OCI-LY1 (cell line): Measurements from ENCODE around the gene CTNND2.
A peak's percentile ranks its signal among the peaks of the same experiment; 100 is the strongest.

ENCODE experiments used
- H2AFZ ChIP-seq: fragments of 200-600 bp; sonication (generic), shearing (Covaris generic); 2 replicates; pipeline ENCODE4 v1.6.0; 2014; ENCODE audit warnings: antibody characterized with exemption, mild to moderate bottlenecking, low read length
- H3F3A ChIP-seq: fragments of 200-600 bp; sonication (generic), shearing (Covaris generic); 2 replicates; pipeline ENCODE4 v1.6.0; 2014; ENCODE audit warnings: mild to moderate bottlenecking, antibody characterized with exemption, low read length, moderate library complexity; ENCODE audit not compliant: insufficient read depth
- H3K27ac ChIP-seq: fragments of 200-600 bp; sonication (generic); 2 replicates; pipeline ENCODE4 v1.5.1; 2014; ENCODE audit warnings: low read length, mixed run types, mild to moderate bottlenecking, low read depth; ENCODE audit not compliant: poor library complexity, severe bottlenecking
- H3K27me3 ChIP-seq: fragments of 200-600 bp; sonication (generic); 2 replicates; pipeline ENCODE4 v1.6.0; 2014; ENCODE audit warnings: antibody characterized with exemption, mild to moderate bottlenecking, low read length, moderate library complexity; ENCODE audit not compliant: insufficient read depth
- H3K36me3 ChIP-seq: fragments of 200-600 bp; sonication (generic); 2 replicates; pipeline ENCODE4 v1.6.1; 2014; ENCODE audit warnings: mild to moderate bottlenecking, antibody characterized with exemption, low read length, moderate library complexity, mixed read lengths; ENCODE audit not compliant: insufficient read depth
- H3K4me1 ChIP-seq: fragments of 200-600 bp; sonication (generic); 2 replicates; pipeline ENCODE4 v1.5.1; 2014; ENCODE audit warnings: mild to moderate bottlenecking, low read length, moderate library complexity; ENCODE audit not compliant: insufficient read depth, severe bottlenecking
- H3K4me2 ChIP-seq: fragments of 200-600 bp; sonication (generic), shearing (Covaris generic); 2 replicates; pipeline ENCODE4 v1.6.1; 2014; ENCODE audit warnings: low read length
- H3K4me3 ChIP-seq: fragments of 200-600 bp; sonication (generic); 2 replicates; pipeline ENCODE4 v1.5.1; 2014; ENCODE audit warnings: low read length, low read depth, mild to moderate bottlenecking, mixed read lengths; ENCODE audit not compliant: poor library complexity, severe bottlenecking
- H3K79me2 ChIP-seq: fragments of 200-600 bp; shearing (Covaris generic); 2 replicates; pipeline ENCODE4 v1.6.1; 2016; ENCODE audit warnings: mixed run types, low read length, mixed read lengths; ENCODE audit not compliant: insufficient read depth
- H3K9ac ChIP-seq: fragments of 200-600 bp; sonication (generic), shearing (Covaris generic); 2 replicates; pipeline ENCODE4 v1.6.1; 2014; ENCODE audit warnings: mild to moderate bottlenecking, low read length, mixed read lengths
- H3K9me2 ChIP-seq: fragments of 200-600 bp; sonication (generic), shearing (Covaris generic); 2 replicates; pipeline ENCODE4 v1.6.1; 2014; ENCODE audit warnings: low read depth, mild to moderate bottlenecking, low read length, mixed read lengths
- H3K9me3 ChIP-seq: fragments of 200-600 bp; shearing (Covaris generic); 2 replicates; pipeline ENCODE4 v1.6.1; 2014; ENCODE audit warnings: low read length, mixed read lengths
- H4K20me1 ChIP-seq: fragments of 200-600 bp; sonication (generic), shearing (Covaris generic); 2 replicates; pipeline ENCODE4 v1.6.0; 2016; ENCODE audit warnings: mild to moderate bottlenecking, low read length; ENCODE audit not compliant: insufficient read depth
- CTCF ChIP-seq: fragments of 200-600 bp; sonication (generic), shearing (Covaris generic); IDR thresholded peaks from 2 replicates; pipeline ENCODE4 v1.5.1; 2017; ENCODE audit warnings: mild to moderate bottlenecking, antibody characterized with exemption, low read length, moderate library complexity, mixed read lengths
- EZH2 ChIP-seq: fragments of 200-600 bp; sonication (generic), shearing (Covaris generic); IDR thresholded peaks from 2 replicates; pipeline ENCODE4 v1.8.0; 2017; ENCODE audit warnings: borderline replicate concordance, mixed run types, mild to moderate bottlenecking, antibody characterized with exemption, low read length, moderate library complexity, mixed read lengths

Gene CTNND2

GRCh38 chr5:11496137-11496719, 408.0 kb downstream of the CTNND2 start:
- no peak overlapping the region for H3K4me2 ChIP-seq
- no peak overlapping the region for H3K9ac ChIP-seq
- no peak for TF ChIP-seq CTCF
- no peak for TF ChIP-seq EZH2
- no peaks in the 10 kb centered on the region for H3K4me1 ChIP-seq
- no peaks in the 10 kb centered on the region for H4K20me1 ChIP-seq
- no peak overlapping the region for H2AFZ ChIP-seq
- H3K27me3 ChIP-seq = no peaks in the 10 kb centered on the region
- no peaks in the 10 kb centered on the region for H3K36me3 ChIP-seq
- no peaks in the 10 kb centered on the region for H3K79me2 ChIP-seq
- H3K9me2 ChIP-seq = no peaks in the 10 kb centered on the region
- H3K27ac ChIP-seq = no peak overlapping the region
- no peak overlapping the region for H3K4me3 ChIP-seq
- no peaks in the 10 kb centered on the region for H3K9me3 ChIP-seq
- H3F3A ChIP-seq = no peaks in the 10 kb centered on the region

GRCh38 chr5:11494340-11494739, 409.9 kb downstream of the CTNND2 start:
- Histone ChIP-seq H3K27me3 (no peaks in the 10 kb centered on the region), H3K36me3 (no peaks in the 10 kb centered on the region), H3F3A (no peaks in the 10 kb centered on the region), H3K27ac (no peak overlapping the region), H2AFZ (no peak overlapping the region), H3K4me3 (no peak overlapping the region), H3K4me1 (no peaks in the 10 kb centered on the region), H3K4me2 (no peak overlapping the region), H4K20me1 (no peaks in the 10 kb centered on the region), H3K9me2 (no peaks in the 10 kb centered on the region), H3K79me2 (no peaks in the 10 kb centered on the region), H3K9me3 (no peaks in the 10 kb centered on the region), H3K9ac (no peak overlapping the region)
- TF ChIP-seq EZH2 (no peak), CTCF (peak; percentile 31)

DNA sequence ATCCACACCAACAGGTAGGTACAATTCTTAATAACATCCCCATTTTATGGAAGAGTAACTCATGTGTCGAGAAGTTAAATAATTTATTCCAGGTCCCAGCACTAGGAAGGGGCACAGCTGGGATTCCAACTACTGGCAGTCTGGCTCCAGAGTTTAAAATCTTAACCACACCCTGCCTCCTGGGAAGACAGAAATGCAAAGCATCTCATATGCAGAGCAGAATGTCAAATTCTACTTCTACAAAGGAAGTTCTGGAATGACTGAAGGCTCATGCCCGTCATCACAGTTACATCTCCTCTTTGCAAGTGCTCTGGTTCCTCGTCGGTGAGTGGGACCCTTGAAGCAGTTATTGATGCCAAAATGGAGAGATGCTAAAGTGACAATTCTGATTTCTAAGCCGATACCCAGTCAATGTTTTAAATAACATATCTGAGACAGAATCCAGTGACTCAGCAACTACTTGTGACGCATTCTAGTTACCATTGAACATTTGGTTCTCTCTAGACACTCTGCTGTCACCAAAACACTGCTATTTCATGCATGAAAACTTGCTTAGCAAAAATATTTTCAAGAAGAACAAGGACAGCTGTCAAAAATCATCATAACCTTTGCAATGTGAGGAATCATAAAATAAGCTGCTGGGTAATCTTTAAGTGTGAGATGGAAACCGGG, 412.7 kb downstream of the CTNND2 start:
- H3K9me3 ChIP-seq = no peaks in the 10 kb centered on the region
- H3K4me2 ChIP-seq = no peak overlapping the region
- no peak overlapping the region for H3K27ac ChIP-seq
- H3K27me3 ChIP-seq = no peaks in the 10 kb centered on the region
- H4K20me1 ChIP-seq = no peaks in the 10 kb centered on the region
- no peaks in the 10 kb centered on the region for H3K36me3 ChIP-seq
- no peaks in the 10 kb centered on the region for H3F3A ChIP-seq
- no peak overlapping the region for H3K4me3 ChIP-seq
- H3K79me2 ChIP-seq = no peaks in the 10 kb centered on the region
- TF ChIP-seq EZH2 (no peak), CTCF (no peak)
- H3K9me2 ChIP-seq = no peaks in the 10 kb centered on the region
- no peak overlapping the region for H3K9ac ChIP-seq
- H3K4me1 ChIP-seq = no peaks in the 10 kb centered on the region
- H2AFZ ChIP-seq = no peak overlapping the region
